Smooth muscle cell (in vitro differentiated cells): ENCODE results near the gene HSPA9. TPM values are rescaled to one million over a fixed set of nuclear protein-coding genes. Genes with fewer than 3 reads are reported as not detected.

Experiments
- DNase-seq: peaks from one replicate; lab custom pipeline; 2025; ENCODE audit not compliant: unreplicated experiment; lab: John Stamatoyannopoulos, UW
- H2AFZ ChIP-seq: fragments of 200-600 bp; sonication (generic); 2 replicates; pipeline ENCODE4 v1.6.0; 2016; ENCODE audit warnings: antibody characterized with exemption, low read depth, mild to moderate bottlenecking
- H3F3A ChIP-seq: fragments of 200-600 bp; sonication (generic); 2 replicates; pipeline ENCODE4 v1.6.0; 2017; ENCODE audit warnings: antibody characterized with exemption, low read depth
- H3K27ac ChIP-seq: fragments of 200-600 bp; sonication (generic); 2 replicates; pipeline ENCODE4 v1.5.1; 2016; ENCODE audit warnings: low read depth, mild to moderate bottlenecking
- H3K27me3 ChIP-seq: fragments of 200-600 bp; sonication (generic); 2 replicates; pipeline ENCODE4 v1.6.1; 2016; ENCODE audit warnings: low read depth, mild to moderate bottlenecking
- H3K36me3 ChIP-seq: fragments of 200-600 bp; sonication (generic); 2 replicates; pipeline ENCODE4 v1.5.1; 2016; ENCODE audit warnings: low read depth
- H3K4me1 ChIP-seq: fragments of 200-600 bp; sonication (generic); 2 replicates; pipeline ENCODE4 v1.5.1; 2016; ENCODE audit warnings: low read depth
- H3K4me2 ChIP-seq: fragments of 200-600 bp; sonication (generic); 2 replicates; pipeline ENCODE4 v1.6.0; 2016; ENCODE audit warnings: mild to moderate bottlenecking
- H3K4me3 ChIP-seq: fragments of 200-600 bp; sonication (generic); 2 replicates; pipeline ENCODE4 v1.5.1; 2016; ENCODE audit warnings: mild to moderate bottlenecking
- H3K79me2 ChIP-seq: fragments of 200-600 bp; sonication (generic); 2 replicates; pipeline ENCODE4 v1.6.0; 2016; ENCODE audit warnings: low read depth, mild to moderate bottlenecking
- H3K9ac ChIP-seq: fragments of 200-600 bp; sonication (generic); 2 replicates; pipeline ENCODE4 v1.6.0; 2016; ENCODE audit warnings: low read depth
- H3K9me3 ChIP-seq: fragments of 200-600 bp; sonication (generic); replicated peaks from 2 replicates; pipeline ENCODE4 v1.5.1; 2016; ENCODE audit warnings: low read depth
- H4K20me1 ChIP-seq: fragments of 200-600 bp; sonication (generic); 2 replicates; pipeline ENCODE4 v1.6.0; 2016; ENCODE audit warnings: low read depth
- WGBS: methylation state at CpG from one replicate; pipeline ENCODE4 v1.1.7; 2016; ENCODE audit warnings: low lambda C conversion rate; 5-methylcytosine and 5-hydroxymethylcytosine counted together
- polyA plus RNA-seq: library from polyadenylated mRNA; unstranded; fragments of >200 nt; fragmentation: Nextera tagmentation; extraction: Ambion mirVana; gene quantifications from 2 replicates; pipeline ENCODE4 v1.2.1, GENCODE V29; 2016
- total RNA-seq: library from RNA; depleted of rRNA; stranded (reverse); fragments of >200 nt; gene quantifications from 2 replicates; pipeline ENCODE4 v1.2.3, GENCODE V29; 2014
- TF ChIP-seq, protein P1 (sequence below): fragments of 200-600 bp; sonication (generic); IDR thresholded peaks from 2 replicates; pipeline ENCODE4 v1.5.1; 2017; ENCODE audit warnings: borderline replicate concordance, mild to moderate bottlenecking, antibody characterized with exemption; ENCODE audit not compliant: insufficient read depth, poor library complexity, severe bottlenecking

Gene HSPA9
- total and polyA plus RNA-seq, 2 experiments from 2014 or later = 136 to 263 TPM

DNA sequence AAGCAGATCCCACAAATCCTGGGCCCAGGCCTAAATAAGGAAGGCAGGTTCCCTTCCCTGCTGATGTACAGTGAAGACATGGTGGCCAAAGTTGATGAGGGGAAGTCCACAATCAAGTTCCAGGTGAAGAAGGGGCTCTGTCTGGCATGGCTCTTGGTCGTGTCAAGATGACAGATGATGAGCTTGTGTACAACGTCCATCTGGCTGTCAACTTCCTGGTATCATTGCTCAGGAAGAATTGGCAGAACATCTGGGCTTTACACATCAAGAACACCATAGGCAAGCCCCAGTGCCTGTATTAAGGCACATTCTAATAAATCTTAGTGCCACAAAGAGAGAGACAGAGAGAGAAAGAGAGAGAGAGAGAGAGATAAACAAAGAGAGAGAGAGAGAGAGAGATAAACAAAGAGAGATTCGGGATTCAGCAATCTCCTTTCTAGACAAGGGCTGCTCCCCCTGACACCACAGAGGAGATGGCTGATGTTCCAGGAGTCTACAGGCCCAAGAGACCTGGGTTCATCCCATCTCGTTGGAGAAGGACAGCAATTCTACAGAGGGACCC is 45.5 kb upstream of the HSPA9 start:
- H3K4me2 ChIP-seq = no peak overlapping the region
- no peak for DNase-seq
- no peak overlapping the region for H3K4me3 ChIP-seq
- 91% methylated on average over 4 of the region's 4 CpGs for WGBS
- no peak overlapping the region for H2AFZ ChIP-seq
- H3F3A ChIP-seq = no peaks in the 10 kb centered on the region
- no peaks in the 10 kb centered on the region for H3K4me1 ChIP-seq
- no peaks in the 10 kb centered on the region for H3K79me2 ChIP-seq
- H3K27ac ChIP-seq = no peak overlapping the region
- TF ChIP-seq, protein P1, sequence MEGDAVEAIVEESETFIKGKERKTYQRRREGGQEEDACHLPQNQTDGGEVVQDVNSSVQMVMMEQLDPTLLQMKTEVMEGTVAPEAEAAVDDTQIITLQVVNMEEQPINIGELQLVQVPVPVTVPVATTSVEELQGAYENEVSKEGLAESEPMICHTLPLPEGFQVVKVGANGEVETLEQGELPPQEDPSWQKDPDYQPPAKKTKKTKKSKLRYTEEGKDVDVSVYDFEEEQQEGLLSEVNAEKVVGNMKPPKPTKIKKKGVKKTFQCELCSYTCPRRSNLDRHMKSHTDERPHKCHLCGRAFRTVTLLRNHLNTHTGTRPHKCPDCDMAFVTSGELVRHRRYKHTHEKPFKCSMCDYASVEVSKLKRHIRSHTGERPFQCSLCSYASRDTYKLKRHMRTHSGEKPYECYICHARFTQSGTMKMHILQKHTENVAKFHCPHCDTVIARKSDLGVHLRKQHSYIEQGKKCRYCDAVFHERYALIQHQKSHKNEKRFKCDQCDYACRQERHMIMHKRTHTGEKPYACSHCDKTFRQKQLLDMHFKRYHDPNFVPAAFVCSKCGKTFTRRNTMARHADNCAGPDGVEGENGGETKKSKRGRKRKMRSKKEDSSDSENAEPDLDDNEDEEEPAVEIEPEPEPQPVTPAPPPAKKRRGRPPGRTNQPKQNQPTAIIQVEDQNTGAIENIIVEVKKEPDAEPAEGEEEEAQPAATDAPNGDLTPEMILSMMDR = no peak
- no peaks in the 10 kb centered on the region for H4K20me1 ChIP-seq
- H3K36me3 ChIP-seq = no peaks in the 10 kb centered on the region
- H3K9ac ChIP-seq = no peak overlapping the region
- H3K9me3 ChIP-seq = no peaks in the 10 kb centered on the region
- no peaks in the 10 kb centered on the region for H3K27me3 ChIP-seq

DNA sequence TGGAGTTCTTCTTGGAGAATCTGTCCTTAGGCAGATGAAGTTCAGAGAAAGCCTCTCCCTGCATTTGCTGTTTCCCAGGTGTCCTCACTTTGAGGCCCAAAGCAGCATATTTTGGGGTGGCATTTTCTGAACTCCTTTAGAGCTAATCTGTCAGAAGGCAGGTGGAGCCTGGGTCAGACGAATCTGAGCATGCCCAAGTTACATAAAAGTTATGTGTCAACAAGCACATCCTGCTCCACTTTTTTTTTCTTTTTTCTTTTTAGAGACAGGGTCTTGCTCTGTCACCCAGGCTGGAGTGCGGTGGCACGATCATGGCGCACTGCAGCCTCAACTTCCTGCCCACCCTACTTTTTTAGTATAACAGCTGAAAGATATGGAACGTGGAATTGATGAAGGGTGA is 41.3 kb upstream of the HSPA9 start:
- TF ChIP-seq, protein P1 = no peak
- H3F3A ChIP-seq = no peaks in the 10 kb centered on the region
- H4K20me1 ChIP-seq = no peaks in the 10 kb centered on the region
- peaks cover 5% of the 10 kb centered on the region for H3K4me1 ChIP-seq
- H3K36me3 ChIP-seq = no peaks in the 10 kb centered on the region
- H3K27me3 ChIP-seq = no peaks in the 10 kb centered on the region
- no peak overlapping the region for H3K27ac ChIP-seq
- H3K9me3 ChIP-seq = no peaks in the 10 kb centered on the region
- no peak overlapping the region for H3K4me3 ChIP-seq
- DNase-seq = no peak
- H2AFZ ChIP-seq = no peak overlapping the region
- H3K79me2 ChIP-seq = no peaks in the 10 kb centered on the region
- no peak overlapping the region for H3K4me2 ChIP-seq
- H3K9ac ChIP-seq = no peak overlapping the region
- WGBS = 91% methylated on average over 5 of the region's 5 CpGs

DNA sequence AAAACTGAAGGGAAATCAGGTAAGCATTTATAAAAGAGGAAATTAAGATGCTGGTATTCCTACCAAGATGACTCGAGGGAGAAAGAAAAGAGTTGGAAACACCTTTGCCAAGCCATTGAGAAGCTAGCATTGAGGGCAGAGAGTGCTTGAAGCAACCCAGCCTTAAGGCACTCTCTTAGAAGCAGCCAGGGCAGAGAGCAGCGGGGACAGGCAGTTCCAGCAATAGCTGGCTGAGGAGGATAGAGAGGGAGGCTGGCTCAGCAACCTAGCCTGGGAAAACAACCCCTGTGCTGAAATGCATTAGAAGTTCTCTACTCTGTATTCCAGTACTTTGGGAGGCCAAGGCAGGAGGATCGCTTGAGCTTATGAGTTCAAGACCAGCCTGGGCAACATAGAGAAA is 40.3 kb upstream of the HSPA9 start:
- H2AFZ ChIP-seq = no peak overlapping the region
- no peaks in the 10 kb centered on the region for H3K79me2 ChIP-seq
- H3K9ac ChIP-seq = no peak overlapping the region
- H4K20me1 ChIP-seq = no peaks in the 10 kb centered on the region
- TF ChIP-seq, protein P1 = no peak
- DNase-seq = no peak
- H3K4me2 ChIP-seq = no peak overlapping the region
- H3K4me3 ChIP-seq = no peak overlapping the region
- H3F3A ChIP-seq = no peaks in the 10 kb centered on the region
- peaks cover 15% of the 10 kb centered on the region for H3K4me1 ChIP-seq
- no peaks in the 10 kb centered on the region for H3K36me3 ChIP-seq
- H3K27me3 ChIP-seq = no peaks in the 10 kb centered on the region
- H3K9me3 ChIP-seq = no peaks in the 10 kb centered on the region
- no peak overlapping the region for H3K27ac ChIP-seq
- 89% methylated on average over 3 of the region's 3 CpGs for WGBS

DNA sequence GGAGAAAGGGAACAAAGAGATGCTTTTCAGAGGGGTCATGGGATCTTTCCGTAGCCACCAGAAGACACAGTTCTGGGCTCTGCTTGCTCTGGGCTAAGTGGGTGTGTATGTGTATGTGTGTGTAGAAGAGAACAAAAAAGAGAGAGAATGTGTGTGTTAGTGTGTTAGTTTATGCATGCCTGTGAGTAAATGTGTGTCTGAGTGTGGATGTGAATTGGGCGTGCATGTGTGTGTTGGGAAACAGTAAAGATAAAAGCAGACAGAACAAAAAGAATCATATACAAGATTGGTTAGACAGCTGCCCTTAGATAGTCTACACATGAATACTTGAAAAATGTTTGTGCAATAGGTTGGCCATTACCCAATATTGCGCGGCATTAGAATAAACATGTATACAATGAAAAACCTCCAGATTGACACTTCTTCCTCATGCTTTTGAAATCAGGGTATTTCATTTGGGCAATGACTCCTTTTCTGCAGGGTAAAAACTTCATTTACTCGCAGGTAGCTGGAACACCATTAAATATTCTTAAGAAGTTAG is 36.5 kb upstream of the HSPA9 start:
- Histone ChIP-seq H4K20me1 (no peaks in the 10 kb centered on the region), H3K27ac (peak overlapping the region; percentile 48), H3F3A (peaks cover 4% of the 10 kb centered on the region), H3K4me1 (peaks cover 22% of the 10 kb centered on the region), H3K9me3 (no peaks in the 10 kb centered on the region), H3K36me3 (no peaks in the 10 kb centered on the region), H3K9ac (peak overlapping the region; percentile 78), H3K4me3 (peak overlapping the region; percentile 60), H3K27me3 (no peaks in the 10 kb centered on the region), H3K4me2 (peak overlapping the region; percentile 94), H3K79me2 (no peaks in the 10 kb centered on the region), H2AFZ (peak overlapping the region; percentile 99)
- 55% methylated on average over 5 of the region's 5 CpGs for WGBS
- no peak for DNase-seq
- TF ChIP-seq, protein P1 = no peak
